Measurements from ENCODE around the gene NPIPA5. TPM values are rescaled to one million over a fixed set of nuclear protein-coding genes. Genes with fewer than 3 reads are reported as not detected.
"Not testable (repeated sequence)": the region's sequence is repeated elsewhere in the genome, so short reads cannot be mapped to it uniquely, and the experiment has no call there.

The NPIPA5 gene
- total RNA-seq, 1 donor from 2014 or later: 12.3 TPM

GRCh38 chr16:15333969-15334368 is 44.1 kb downstream of the NPIPA5 start:
- H3K27ac ChIP-seq; H3K4me1 ChIP-seq; intact Hi-C loops (cut with DNase I); H3K27me3 ChIP-seq (ENCODE audit: low read depth); H3K9me3 ChIP-seq; H3K36me3 ChIP-seq; H3K4me3 ChIP-seq: not testable (repeated sequence)
- peak; percentile 42 for DNase-seq
- peak in 1 of 2 donors; percentile 73 for ATAC-seq

- H3K36me3 ChIP-seq; ATAC-seq; intact Hi-C loops (cut with DNase I); DNase-seq; H3K27me3 ChIP-seq (ENCODE audit: low read depth); H3K4me1 ChIP-seq; H3K9me3 ChIP-seq; H3K4me3 ChIP-seq; H3K27ac ChIP-seq: not testable (repeated sequence)
These were observed 47.1 kb downstream of the NPIPA5 start for GRCh38 chr16:15330978-15331377.

- H3K27ac ChIP-seq; H3K4me3 ChIP-seq; H3K9me3 ChIP-seq; ATAC-seq; H3K4me1 ChIP-seq; intact Hi-C loops (cut with DNase I); H3K27me3 ChIP-seq (ENCODE audit: low read depth); DNase-seq; H3K36me3 ChIP-seq: not testable (repeated sequence)
These were observed 53.1 kb downstream of the NPIPA5 start for GRCh38 chr16:15324954-15325353.

GRCh38 chr16:15323373-15323772 is 54.7 kb downstream of the NPIPA5 start:
- H3K4me1 ChIP-seq; H3K4me3 ChIP-seq; H3K27ac ChIP-seq; H3K9me3 ChIP-seq; intact Hi-C loops (cut with DNase I); H3K36me3 ChIP-seq; DNase-seq; ATAC-seq; H3K27me3 ChIP-seq (ENCODE audit: low read depth): not testable (repeated sequence)

GRCh38 chr16:15321221-15321620 is 56.9 kb downstream of the NPIPA5 start:
- intact Hi-C loops (cut with DNase I); DNase-seq; ATAC-seq; H3K4me3 ChIP-seq; H3K27me3 ChIP-seq (ENCODE audit: low read depth); H3K27ac ChIP-seq; H3K36me3 ChIP-seq; H3K4me1 ChIP-seq; H3K9me3 ChIP-seq: not testable (repeated sequence)

GRCh38 chr16:15314562-15314961 is 63.5 kb downstream of the NPIPA5 start:
- H3K4me1 ChIP-seq; ATAC-seq; H3K4me3 ChIP-seq; H3K27ac ChIP-seq; intact Hi-C loops (cut with DNase I); DNase-seq; H3K27me3 ChIP-seq (ENCODE audit: low read depth); H3K36me3 ChIP-seq; H3K9me3 ChIP-seq: not testable (repeated sequence)

Other genes with a start within 250 kb of the NPIPA5 start
- gene MPV17L, start 17.5 kb upstream of the NPIPA5 start, total RNA-seq: 1.4 TPM
- gene BMERB1, start 56.3 kb upstream of the NPIPA5 start, total RNA-seq: 16.1 TPM